ENCODE measurements around the gene UPK3A. TPM values are rescaled to one million over a fixed set of nuclear protein-coding genes. Genes with fewer than 3 reads are reported as not detected.

The UPK3A gene
- total RNA-seq, 1 experiment from 2014 or later = not detected

- intact Hi-C loops (cut with micrococcal nuclease; ENCODE audit: unreplicated experiment) (no loop called here), in situ Hi-C loops (cut with HindIII; ENCODE audit: low pct_unique_long_range_greater_than_20kb, low sequenced_read_pairs) (no loop called here)
- Histone ChIP-seq H3K4me1 (ENCODE audit: control insufficient read depth, insufficient read depth, low read length) (no peaks in the 10 kb centered on the region), H3K27ac (ENCODE audit: low read length) (no peak overlapping the region), H3K36me3 (ENCODE audit: control insufficient read depth, insufficient read depth, low read length) (no peaks in the 10 kb centered on the region), H3K9me3 (ENCODE audit: control insufficient read depth, insufficient read depth, low read depth, low read length) (no peaks in the 10 kb centered on the region), H3K4me3 (ENCODE audit: low read depth in 2 of 2, low read length in 2 of 2) (no peak overlapping the region), H3K27me3 (ENCODE audit: control insufficient read depth, insufficient read depth, low read length) (no peaks in the 10 kb centered on the region)
- BruUV-seq (replicated peaks) = no TSS peak
- TF ChIP-seq CTCF (IDR thresholded peaks at IDR 0.05) = no peak
- TF ChIP-seq POLR2AphosphoS5 (IDR thresholded peaks at IDR 0.05; ENCODE audit: low read depth, low read length) = no peak
- TF ChIP-seq SIN3A (IDR thresholded peaks at IDR 0.05; ENCODE audit: borderline replicate concordance, insufficient read depth, low read depth, low read length) = no peak
- TF ChIP-seq TCF7L2 (IDR thresholded peaks at IDR 0.05; ENCODE audit: low read depth, low read length) = no peak
- TF ChIP-seq REST (IDR thresholded peaks at IDR 0.05; ENCODE audit: insufficient read depth in 1 of 2, low read depth in 2 of 2, low read length in 1 of 2) = no peak
- ATAC-seq = no peak
- POLR2A ChIA-PET = interaction anchor here (0.6 kb wide), 4 partner anchors 55 to 1674 kb away, joined by 3 to 12 read pairs (median 5); no protein-coding TSS in a partner anchor
- DNase-seq (ENCODE audit: low read depth, low spot score) = no peak
- CTCF ChIA-PET = no interaction called here
Observed at GRCh38 chr22:45334068-45334467, 49.3 kb downstream of the UPK3A start.

- TF ChIP-seq POLR2AphosphoS5 (IDR thresholded peaks at IDR 0.05; ENCODE audit: low read depth, low read length) = no peak
- TF ChIP-seq REST (IDR thresholded peaks at IDR 0.05; ENCODE audit: insufficient read depth in 1 of 2, low read depth in 2 of 2, low read length in 1 of 2) = no peak
- no peak for TF ChIP-seq TCF7L2 (IDR thresholded peaks at IDR 0.05; ENCODE audit: low read depth, low read length)
- no peak for TF ChIP-seq CTCF (IDR thresholded peaks at IDR 0.05)
- TF ChIP-seq SIN3A (IDR thresholded peaks at IDR 0.05; ENCODE audit: borderline replicate concordance, insufficient read depth, low read depth, low read length) = no peak
- H3K27me3 ChIP-seq (ENCODE audit: control insufficient read depth, insufficient read depth, low read length) = no peaks in the 10 kb centered on the region
- no peak overlapping the region for H3K27ac ChIP-seq (ENCODE audit: low read length)
- in situ Hi-C loops (cut with HindIII; ENCODE audit: low pct_unique_long_range_greater_than_20kb, low sequenced_read_pairs) = no loop called here
- ChIA-PET POLR2A (no interaction called here), CTCF (no interaction called here)
- H3K9me3 ChIP-seq (ENCODE audit: control insufficient read depth, insufficient read depth, low read depth, low read length) = no peaks in the 10 kb centered on the region
- intact Hi-C loops (cut with micrococcal nuclease; ENCODE audit: unreplicated experiment) = no loop called here
- DNase-seq (ENCODE audit: low read depth, low spot score) (no peak), ATAC-seq (no peak)
- no peaks in the 10 kb centered on the region for H3K4me1 ChIP-seq (ENCODE audit: control insufficient read depth, insufficient read depth, low read length)
- H3K36me3 ChIP-seq (ENCODE audit: control insufficient read depth, insufficient read depth, low read length) = no peaks in the 10 kb centered on the region
- H3K4me3 ChIP-seq (ENCODE audit: low read depth in 2 of 2, low read length in 2 of 2) = no peak overlapping the region
- no TSS peak for BruUV-seq (replicated peaks)
Observed at GRCh38 chr22:45334528-45334927, 49.8 kb downstream of the UPK3A start.
